HG02970 (cell line): ENCODE results near the gene HS1BP3.
A peak's percentile ranks its signal among the peaks of the same experiment; 100 is the strongest.

ENCODE experiments used
- ATAC-seq: cut with Tn5 transposase; IDR thresholded peaks from one replicate; pipeline ENCODE4 v1.9.1; 2021; ENCODE audit warnings: mild to moderate bottlenecking, moderate library complexity, moderate number of reproducible peaks; ENCODE audit not compliant: unreplicated experiment, low FRiP score

HS1BP3 gene

GRCh38 chr2:20648206-20648605 is 2.7 kb downstream of the HS1BP3 start:
- ATAC-seq: no peak

GRCh38 chr2:20647738-20648137 is 3.2 kb downstream of the HS1BP3 start:
- no peak for ATAC-seq

GRCh38 chr2:20647211-20647610 is 3.7 kb downstream of the HS1BP3 start:
- no peak for ATAC-seq

GRCh38 chr2:20646446-20646845 is 4.5 kb downstream of the HS1BP3 start:
- ATAC-seq: no peak

- no peak for ATAC-seq
These were observed 5.1 kb downstream of the HS1BP3 start for GRCh38 chr2:20645761-20646160.

GRCh38 chr2:20645301-20645701 is 5.6 kb downstream of the HS1BP3 start:
- no peak for ATAC-seq

GRCh38 chr2:20643826-20644225 is 7.1 kb downstream of the HS1BP3 start:
- no peak for ATAC-seq

- ATAC-seq: no peak
These were observed 7.8 kb downstream of the HS1BP3 start for GRCh38 chr2:20643060-20643459.

GRCh38 chr2:20642055-20642971 is 8.6 kb downstream of the HS1BP3 start:
- ATAC-seq: peak; percentile 86

- ATAC-seq: no peak
These were observed 9.5 kb downstream of the HS1BP3 start for GRCh38 chr2:20641123-20641985.

- no peak for ATAC-seq
These were observed 10.3 kb downstream of the HS1BP3 start for GRCh38 chr2:20640411-20641122.

GRCh38 chr2:20638646-20639430 is 12.1 kb downstream of the HS1BP3 start:
- no peak for ATAC-seq

- ATAC-seq: no peak
These were observed 12.9 kb downstream of the HS1BP3 start for GRCh38 chr2:20638014-20638413.

GRCh38 chr2:20637147-20637546 is 13.8 kb downstream of the HS1BP3 start:
- no peak for ATAC-seq

GRCh38 chr2:20635675-20636584 is 15.0 kb downstream of the HS1BP3 start:
- no peak for ATAC-seq

- no peak for ATAC-seq
These were observed 15.8 kb downstream of the HS1BP3 start for GRCh38 chr2:20635113-20635510.

- no peak for ATAC-seq
These were observed 16.3 kb downstream of the HS1BP3 start for GRCh38 chr2:20634507-20635112.

GRCh38 chr2:20633794-20634506 is 16.9 kb downstream of the HS1BP3 start:
- ATAC-seq: no peak
